ENCODE measurements around the gene GLUD2.
"Not testable (repeated sequence)": the region's sequence is repeated elsewhere in the genome, so short reads cannot be mapped to it uniquely, and the experiment has no call there.

Gene GLUD2

DNA sequence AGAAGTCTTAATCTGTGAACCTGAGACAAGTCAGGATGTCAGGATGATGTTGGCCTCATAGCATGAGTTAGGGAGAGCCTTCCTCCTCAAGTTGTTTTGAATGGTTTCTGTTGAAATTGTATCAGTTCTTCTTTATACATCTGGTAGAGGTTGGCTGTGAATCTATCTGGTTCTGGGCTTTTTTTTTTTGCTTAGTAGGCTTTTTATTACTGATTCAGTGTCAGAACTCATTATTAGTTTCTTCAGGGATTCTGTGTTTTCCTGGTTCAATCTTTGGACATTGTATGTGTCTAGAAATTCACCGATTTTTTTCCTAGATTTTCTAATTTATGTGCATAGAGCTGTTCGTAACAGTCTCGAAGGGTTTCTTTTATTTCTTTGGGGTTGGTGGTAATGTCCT lies 14.9 kb downstream of the GLUD2 start:
- Mint-ChIP-seq H3K27ac (no peak overlapping the region), H3K4me1 (no peaks in the 10 kb centered on the region), H3K9me3 (no peaks in the 10 kb centered on the region), H3K36me3 (no peaks in the 10 kb centered on the region), H3K4me3 (no peak overlapping the region)
- no peak for ATAC-seq
- no peak for DNase-seq (ENCODE audit: low spot score in 2 of 2)

DNA sequence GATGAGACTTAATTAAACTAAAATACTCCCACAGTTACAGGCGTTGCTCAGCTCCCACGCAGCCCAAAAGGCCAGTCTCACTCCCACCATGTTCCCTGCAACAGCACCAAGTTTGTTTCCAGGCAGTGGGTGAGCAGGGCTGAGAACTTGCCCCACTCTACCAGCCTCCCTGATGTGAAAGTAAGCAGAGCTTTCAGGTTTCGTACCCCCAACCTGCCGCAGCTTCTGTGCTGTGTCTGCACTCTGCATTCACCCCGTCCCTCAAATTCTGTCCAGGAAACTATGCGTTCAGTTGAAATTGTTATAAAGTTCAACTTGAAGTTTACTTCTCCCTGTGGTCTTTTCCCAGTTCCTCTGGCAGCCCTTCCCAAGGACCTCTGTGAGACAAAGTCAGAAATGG lies 17.2 kb downstream of the GLUD2 start:
- DNase-seq (ENCODE audit: low spot score in 2 of 2) = no peak
- H3K4me1 Mint-ChIP-seq = no peaks in the 10 kb centered on the region
- H3K9me3 Mint-ChIP-seq = no peaks in the 10 kb centered on the region
- H3K4me3 Mint-ChIP-seq = no peak overlapping the region
- H3K27ac Mint-ChIP-seq = no peak overlapping the region
- no peak for ATAC-seq
- H3K36me3 Mint-ChIP-seq = no peaks in the 10 kb centered on the region

DNA sequence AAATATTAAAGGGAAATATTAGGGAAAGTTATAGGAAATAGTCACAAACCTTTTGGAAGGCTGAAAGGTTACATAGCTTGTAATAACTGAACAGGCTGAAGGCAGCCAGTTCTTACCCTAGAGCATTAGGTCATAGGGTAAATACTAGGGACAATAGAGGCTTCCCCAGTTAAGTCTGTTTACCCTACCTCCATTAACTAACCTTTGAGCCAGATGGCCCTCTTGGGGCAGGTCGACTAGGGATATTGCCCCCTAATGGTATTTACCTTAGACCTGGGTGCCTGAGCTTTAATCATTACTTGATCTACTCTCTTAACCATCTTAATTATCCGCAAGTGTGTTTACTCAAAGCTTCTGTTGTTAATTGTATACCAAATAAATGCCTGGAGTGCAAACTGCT lies 36.8 kb downstream of the GLUD2 start:
- H3K4me3 Mint-ChIP-seq; H3K9me3 Mint-ChIP-seq; DNase-seq (ENCODE audit: low spot score in 2 of 2); ATAC-seq; H3K27ac Mint-ChIP-seq; H3K4me1 Mint-ChIP-seq; H3K36me3 Mint-ChIP-seq: not testable (repeated sequence)

DNA sequence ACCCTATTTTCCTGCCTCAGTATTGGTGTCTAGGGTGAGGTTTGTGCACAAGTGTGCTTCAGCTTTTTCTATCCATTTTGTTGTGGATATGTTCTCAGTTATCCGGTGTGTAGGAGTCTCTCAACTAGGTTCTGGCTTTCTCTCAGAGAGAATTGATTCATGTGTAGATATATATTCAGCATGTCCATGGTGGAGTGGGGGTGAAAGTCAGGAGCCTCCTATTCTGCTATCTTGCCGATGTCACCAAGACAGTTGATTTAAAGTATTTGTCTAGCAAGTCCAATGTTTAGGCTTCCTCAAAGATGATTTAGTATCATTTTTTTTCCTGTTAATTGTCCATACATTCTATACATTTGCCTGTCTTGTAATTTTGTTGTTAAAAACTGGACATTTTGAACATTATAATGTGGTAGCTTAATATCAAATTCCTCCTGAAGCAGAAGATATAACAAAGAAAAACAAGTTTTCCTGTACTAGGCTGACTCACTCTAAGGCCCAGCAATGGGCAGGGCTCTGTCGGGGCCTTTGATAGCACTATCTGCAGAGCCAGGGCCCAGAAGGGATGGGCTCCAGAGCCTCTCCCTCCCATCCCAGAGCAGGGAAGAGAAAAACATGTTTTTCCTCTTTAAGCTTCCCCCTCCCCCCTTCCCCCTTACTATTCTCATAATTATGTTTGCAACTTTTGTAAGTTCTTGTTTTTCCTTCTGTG lies 37.6 kb downstream of the GLUD2 start:
- ATAC-seq = no peak

DNA sequence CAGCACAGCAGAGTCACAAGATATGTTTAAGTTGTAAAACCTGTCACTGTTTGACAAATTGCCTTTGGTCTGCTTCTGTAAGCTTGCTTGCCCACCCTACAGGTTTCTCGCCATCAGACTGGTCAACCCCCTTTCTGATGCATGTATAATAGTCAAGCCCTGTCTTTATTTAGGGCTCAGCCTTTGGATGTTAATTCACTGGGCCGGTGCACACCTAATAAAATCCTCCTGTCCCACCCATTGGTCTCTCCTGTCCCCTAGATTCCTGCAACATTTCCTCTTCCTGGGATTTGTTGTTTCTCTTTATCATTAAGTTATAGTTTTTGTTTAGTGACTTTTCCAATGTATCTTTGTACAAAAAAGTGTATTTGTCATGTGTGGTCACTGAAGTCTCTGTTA lies 38.2 kb downstream of the GLUD2 start:
- Mint-ChIP-seq H3K4me3 (no peak overlapping the region), H3K27ac (no peak overlapping the region), H3K9me3 (no peaks in the 10 kb centered on the region), H3K4me1 (no peaks in the 10 kb centered on the region), H3K36me3 (no peaks in the 10 kb centered on the region)
- ATAC-seq (no peak), DNase-seq (ENCODE audit: low spot score in 2 of 2) (no peak)

More for the DNA sequence above, 37.6 kb downstream of the GLUD2 start:
- DNase-seq (ENCODE audit: low spot score in 2 of 2) = no peak
- no peaks in the 10 kb centered on the region for H3K36me3 Mint-ChIP-seq
- no peak overlapping the region for H3K27ac Mint-ChIP-seq
- H3K4me1 Mint-ChIP-seq = no peaks in the 10 kb centered on the region
- H3K4me3 Mint-ChIP-seq = no peak overlapping the region
- H3K9me3 Mint-ChIP-seq = no peaks in the 10 kb centered on the region

DNA sequence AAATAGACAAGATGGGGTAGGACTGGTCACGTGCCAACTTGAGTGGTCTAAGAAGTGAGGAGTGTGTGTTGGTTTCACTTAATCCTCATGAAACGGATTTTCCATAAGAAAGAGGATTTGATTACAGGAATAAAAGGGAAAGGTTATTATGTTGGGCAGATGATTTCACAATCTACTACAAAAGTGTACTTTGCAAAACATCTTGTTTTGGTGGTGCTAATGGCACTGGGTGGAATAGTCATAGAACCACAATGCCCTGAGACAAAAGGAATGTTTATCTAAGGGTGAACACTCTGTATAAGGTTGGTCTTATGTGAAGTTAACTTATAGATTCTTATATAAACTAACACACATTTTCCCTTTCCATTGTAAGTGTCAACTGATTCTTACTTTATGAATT lies 45.6 kb downstream of the GLUD2 start:
- Mint-ChIP-seq H3K4me3 (no peak overlapping the region), H3K36me3 (no peaks in the 10 kb centered on the region), H3K4me1 (no peaks in the 10 kb centered on the region), H3K9me3 (no peaks in the 10 kb centered on the region), H3K27ac (no peak overlapping the region)
- ATAC-seq (no peak), DNase-seq (ENCODE audit: low spot score in 2 of 2) (no peak)

Measured in stimulated activated effector memory CD8-positive, alpha-beta T cell treated with anti-CD3 and anti-CD28 coated beads, Interleukin-12 subunit alpha, Interleukin-12 subunit beta, amount 100 ng/mL, for 72 hours (primary cell).